ENCODE data around the gene RNF227.
"Not testable (repeated sequence)": the region's sequence is repeated elsewhere in the genome, so short reads cannot be mapped to it uniquely, and the experiment has no call there.

RNF227 gene

GRCh38 chr17:7915611-7916384, at the start of gene RNF227:
RNF227 (minus strand) TSS chr17:7916289; CDS start chr17:7916195, 94 bp downstream.
- DNase-seq (ENCODE audit: low read depth) = peak; percentile 93
- H3K4me3 ChIP-seq (ENCODE audit: low read length) = peak within 1 kb of the TSS; percentile 77
- TF ChIP-seq CTCF (IDR thresholded peaks at IDR 0.05; ENCODE audit: insufficient read depth, low read depth, low read length, missing control alignments) = no peak

- no peak for TF ChIP-seq CTCF (IDR thresholded peaks at IDR 0.05; ENCODE audit: insufficient read depth, low read depth, low read length, missing control alignments)
- DNase-seq (ENCODE audit: low read depth) = no peak
- H3K4me3 ChIP-seq (ENCODE audit: low read length) = no peak overlapping the region
Measured at GRCh38 chr17:7961421-7961820, 45.3 kb upstream of the RNF227 start.

GRCh38 chr17:7959503-7960253, 43.6 kb upstream of the RNF227 start:
- no peak for TF ChIP-seq CTCF (IDR thresholded peaks at IDR 0.05; ENCODE audit: insufficient read depth, low read depth, low read length, missing control alignments)
- no peak for DNase-seq (ENCODE audit: low read depth)
- no peak overlapping the region for H3K4me3 ChIP-seq (ENCODE audit: low read length)

- no peak overlapping the region for H3K4me3 ChIP-seq (ENCODE audit: low read length)
- no peak for DNase-seq (ENCODE audit: low read depth)
- TF ChIP-seq CTCF (IDR thresholded peaks at IDR 0.05; ENCODE audit: insufficient read depth, low read depth, low read length, missing control alignments) = no peak
Measured at GRCh38 chr17:7956228-7956965, 40.3 kb upstream of the RNF227 start.

GRCh38 chr17:7955414-7956227, 39.5 kb upstream of the RNF227 start:
- no peak for TF ChIP-seq CTCF (IDR thresholded peaks at IDR 0.05; ENCODE audit: insufficient read depth, low read depth, low read length, missing control alignments)
- DNase-seq (ENCODE audit: low read depth) = no peak
- no peak overlapping the region for H3K4me3 ChIP-seq (ENCODE audit: low read length)

- DNase-seq (ENCODE audit: low read depth); H3K4me3 ChIP-seq (ENCODE audit: low read length): not testable (repeated sequence)
Measured at GRCh38 chr17:7953266-7953665, 37.2 kb upstream of the RNF227 start.
